ENCODE results near the gene COL20A1. TPM values are rescaled to one million over a fixed set of nuclear protein-coding genes. Genes with fewer than 3 reads are reported as not detected.

The COL20A1 gene
- total and polyA plus RNA-seq, 2 donors (not counting 1 experiment from before 2014, with no cell fraction given), result not detected

- no peaks in the 10 kb centered on the region for H3K9me3 ChIP-seq (ENCODE audit: control insufficient read depth, insufficient read depth, low read depth, low read length)
- no peaks in the 10 kb centered on the region for H4K20me1 ChIP-seq (ENCODE audit: control insufficient read depth, extremely low read depth, insufficient read depth, low read length)
- no peaks in the 10 kb centered on the region for H3K36me3 ChIP-seq (ENCODE audit: control insufficient read depth, insufficient read depth, low read length)
- no peak for DNase-seq (ENCODE audit: low read depth in 2 of 2)
- no peak overlapping the region for H3K4me3 ChIP-seq (replicated peaks in 1 of 4; ENCODE audit: control extremely low read depth in 1 of 4, insufficient read depth in 1 of 4, low read depth in 3 of 4, low read length in 4 of 4)
- H3K4me1 ChIP-seq (ENCODE audit: control insufficient read depth, extremely low read depth, insufficient read depth, low read length), result no peaks in the 10 kb centered on the region
- H3K9ac ChIP-seq (ENCODE audit: insufficient read depth, low read length), result no peak overlapping the region
- peaks cover 11% of the 10 kb centered on the region for H3K27me3 ChIP-seq (ENCODE audit: control insufficient read depth, insufficient read depth, low read length)
- no peak for TF ChIP-seq EZH2 (IDR thresholded peaks at IDR 0.05; ENCODE audit: low read length, missing control alignments)
- no peak for TF ChIP-seq CTCF (conservative IDR thresholded peaks at IDR 0.05 in 1 of 2, IDR thresholded peaks at IDR 0.05 in 1 of 2; ENCODE audit: low read depth in 1 of 2, low read length in 2 of 2)
- H2AFZ ChIP-seq (ENCODE audit: low read length), result no peak overlapping the region
- no peaks in the 10 kb centered on the region for H3K79me2 ChIP-seq (ENCODE audit: control insufficient read depth, insufficient read depth, low read length)
- H3K4me2 ChIP-seq (ENCODE audit: extremely low read depth, insufficient read depth, low read length), result no peak overlapping the region
- no peak overlapping the region for H3K27ac ChIP-seq (ENCODE audit: insufficient read depth, low read length)
Observed at GRCh38 chr20:63297796-63298572, 5.0 kb downstream of the COL20A1 start.

GRCh38 chr20:63298731-63299312 lies 5.8 kb downstream of the COL20A1 start:
- no peak for TF ChIP-seq CTCF (conservative IDR thresholded peaks at IDR 0.05 in 1 of 2, IDR thresholded peaks at IDR 0.05 in 1 of 2; ENCODE audit: low read depth in 1 of 2, low read length in 2 of 2)
- no peak for TF ChIP-seq EZH2 (IDR thresholded peaks at IDR 0.05; ENCODE audit: low read length, missing control alignments)
- no peak for DNase-seq (ENCODE audit: low read depth in 2 of 2)
- no peaks in the 10 kb centered on the region for H3K4me1 ChIP-seq (ENCODE audit: control insufficient read depth, extremely low read depth, insufficient read depth, low read length)
- H3K4me3 ChIP-seq (replicated peaks in 1 of 4; ENCODE audit: control extremely low read depth in 1 of 4, insufficient read depth in 1 of 4, low read depth in 3 of 4, low read length in 4 of 4), result no peak overlapping the region
- no peak overlapping the region for H3K9ac ChIP-seq (ENCODE audit: insufficient read depth, low read length)
- no peaks in the 10 kb centered on the region for H4K20me1 ChIP-seq (ENCODE audit: control insufficient read depth, extremely low read depth, insufficient read depth, low read length)
- no peak overlapping the region for H3K27ac ChIP-seq (ENCODE audit: insufficient read depth, low read length)
- H3K9me3 ChIP-seq (ENCODE audit: control insufficient read depth, insufficient read depth, low read depth, low read length), result no peaks in the 10 kb centered on the region
- no peaks in the 10 kb centered on the region for H3K79me2 ChIP-seq (ENCODE audit: control insufficient read depth, insufficient read depth, low read length)
- H3K27me3 ChIP-seq (ENCODE audit: control insufficient read depth, insufficient read depth, low read length), result peaks cover 11% of the 10 kb centered on the region
- H3K36me3 ChIP-seq (ENCODE audit: control insufficient read depth, insufficient read depth, low read length), result no peaks in the 10 kb centered on the region
- H3K4me2 ChIP-seq (ENCODE audit: extremely low read depth, insufficient read depth, low read length), result no peak overlapping the region
- H2AFZ ChIP-seq (ENCODE audit: low read length), result no peak overlapping the region

- no peaks in the 10 kb centered on the region for H3K27me3 ChIP-seq (ENCODE audit: control insufficient read depth, insufficient read depth, low read length)
- H3K4me3 ChIP-seq (replicated peaks in 1 of 4; ENCODE audit: control extremely low read depth in 1 of 4, insufficient read depth in 1 of 4, low read depth in 3 of 4, low read length in 4 of 4), result no peak overlapping the region
- H3K9me3 ChIP-seq (ENCODE audit: control insufficient read depth, insufficient read depth, low read depth, low read length), result no peaks in the 10 kb centered on the region
- TF ChIP-seq EZH2 (IDR thresholded peaks at IDR 0.05; ENCODE audit: low read length, missing control alignments) (no peak), CTCF (conservative IDR thresholded peaks at IDR 0.05 in 1 of 2, IDR thresholded peaks at IDR 0.05 in 1 of 2; ENCODE audit: low read depth in 1 of 2, low read length in 2 of 2) (no peak)
- no peaks in the 10 kb centered on the region for H4K20me1 ChIP-seq (ENCODE audit: control insufficient read depth, extremely low read depth, insufficient read depth, low read length)
- no peak overlapping the region for H2AFZ ChIP-seq (ENCODE audit: low read length)
- H3K4me2 ChIP-seq (ENCODE audit: extremely low read depth, insufficient read depth, low read length), result no peak overlapping the region
- no peaks in the 10 kb centered on the region for H3K36me3 ChIP-seq (ENCODE audit: control insufficient read depth, insufficient read depth, low read length)
- H3K9ac ChIP-seq (ENCODE audit: insufficient read depth, low read length), result no peak overlapping the region
- H3K79me2 ChIP-seq (ENCODE audit: control insufficient read depth, insufficient read depth, low read length), result no peaks in the 10 kb centered on the region
- no peak overlapping the region for H3K27ac ChIP-seq (ENCODE audit: insufficient read depth, low read length)
- H3K4me1 ChIP-seq (ENCODE audit: control insufficient read depth, extremely low read depth, insufficient read depth, low read length), result no peaks in the 10 kb centered on the region
- DNase-seq (ENCODE audit: low read depth in 2 of 2), result no peak
Observed at GRCh38 chr20:63301671-63302070, 8.7 kb downstream of the COL20A1 start.

Data from fibroblast of lung (primary cell).